Measurements from ENCODE around the gene SHROOM4. TPM values are rescaled to one million over a fixed set of nuclear protein-coding genes. Genes with fewer than 3 reads are reported as not detected.

Gene SHROOM4
- total RNA-seq, 1 donor from 2014 or later = 5.5 TPM

DNA sequence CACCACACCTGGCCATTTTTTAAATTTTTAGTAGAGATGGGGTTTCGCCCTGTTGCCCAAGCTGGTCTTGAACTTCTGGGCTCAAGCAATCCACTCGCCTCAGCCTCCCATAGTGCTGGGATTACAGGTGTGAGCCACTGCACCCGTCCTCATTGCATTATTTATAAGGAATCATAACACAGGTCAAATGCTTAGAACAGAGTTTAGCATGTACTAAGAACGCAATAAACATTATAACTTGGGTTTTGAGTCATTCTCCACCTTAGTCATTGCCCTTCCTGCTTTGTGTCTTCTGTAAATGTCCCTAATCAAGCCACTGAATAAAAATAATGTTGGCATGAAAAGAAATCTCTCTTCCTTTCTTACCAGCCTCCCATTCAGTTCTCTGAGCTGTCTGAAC is 38.5 kb upstream of the SHROOM4 start:
- no peak for DNase-seq (ENCODE audit: low spot score)
- peaks cover 11% of the 10 kb centered on the region for H3K9me3 Mint-ChIP-seq (ENCODE audit: low read depth)

DNA sequence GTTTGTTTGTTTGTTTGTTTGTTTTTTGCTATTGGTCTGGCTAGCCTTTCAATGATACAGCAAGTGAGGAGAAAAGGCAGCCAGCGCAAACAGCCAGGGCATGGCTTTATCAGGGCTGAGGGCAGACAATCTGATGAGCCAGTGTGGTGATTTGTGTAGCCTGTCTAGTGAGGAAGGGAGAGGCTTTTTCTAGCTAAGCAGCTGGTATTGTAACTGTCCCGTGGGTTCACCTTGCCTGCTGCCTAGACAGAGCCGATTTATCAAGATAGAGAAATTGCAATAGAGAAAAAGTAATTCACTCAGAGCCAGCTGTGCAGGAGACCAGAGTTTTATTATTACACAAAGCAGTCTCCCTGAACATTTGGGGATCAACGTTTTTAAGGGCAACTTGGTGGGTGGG is 28.2 kb upstream of the SHROOM4 start:
- TF ChIP-seq, protein P1, sequence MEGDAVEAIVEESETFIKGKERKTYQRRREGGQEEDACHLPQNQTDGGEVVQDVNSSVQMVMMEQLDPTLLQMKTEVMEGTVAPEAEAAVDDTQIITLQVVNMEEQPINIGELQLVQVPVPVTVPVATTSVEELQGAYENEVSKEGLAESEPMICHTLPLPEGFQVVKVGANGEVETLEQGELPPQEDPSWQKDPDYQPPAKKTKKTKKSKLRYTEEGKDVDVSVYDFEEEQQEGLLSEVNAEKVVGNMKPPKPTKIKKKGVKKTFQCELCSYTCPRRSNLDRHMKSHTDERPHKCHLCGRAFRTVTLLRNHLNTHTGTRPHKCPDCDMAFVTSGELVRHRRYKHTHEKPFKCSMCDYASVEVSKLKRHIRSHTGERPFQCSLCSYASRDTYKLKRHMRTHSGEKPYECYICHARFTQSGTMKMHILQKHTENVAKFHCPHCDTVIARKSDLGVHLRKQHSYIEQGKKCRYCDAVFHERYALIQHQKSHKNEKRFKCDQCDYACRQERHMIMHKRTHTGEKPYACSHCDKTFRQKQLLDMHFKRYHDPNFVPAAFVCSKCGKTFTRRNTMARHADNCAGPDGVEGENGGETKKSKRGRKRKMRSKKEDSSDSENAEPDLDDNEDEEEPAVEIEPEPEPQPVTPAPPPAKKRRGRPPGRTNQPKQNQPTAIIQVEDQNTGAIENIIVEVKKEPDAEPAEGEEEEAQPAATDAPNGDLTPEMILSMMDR (IDR thresholded peaks at IDR 0.05) = no peak
- Mint-ChIP-seq H3K27me3 (ENCODE audit: low read depth) (no peaks in the 10 kb centered on the region), H3K9me3 (ENCODE audit: low read depth) (no peaks in the 10 kb centered on the region), H3K27ac (ENCODE audit: unreplicated experiment) (no peak overlapping the region), H3K36me3 (ENCODE audit: low read depth) (no peaks in the 10 kb centered on the region), H3K4me3 (ENCODE audit: unreplicated experiment) (no peak overlapping the region), H3K4me1 (ENCODE audit: low read depth) (peaks cover 3% of the 10 kb centered on the region)
- DNase-seq (ENCODE audit: low spot score) = no peak

More for the DNA sequence above, 38.5 kb upstream of the SHROOM4 start:
- Mint-ChIP-seq H3K27ac (ENCODE audit: unreplicated experiment) (no peak overlapping the region), H3K36me3 (ENCODE audit: low read depth) (no peaks in the 10 kb centered on the region), H3K27me3 (ENCODE audit: low read depth) (peaks cover 2% of the 10 kb centered on the region), H3K4me3 (ENCODE audit: unreplicated experiment) (no peak overlapping the region), H3K4me1 (ENCODE audit: low read depth) (no peaks in the 10 kb centered on the region)
- TF ChIP-seq, protein P1 (IDR thresholded peaks at IDR 0.05) = no peak

DNA sequence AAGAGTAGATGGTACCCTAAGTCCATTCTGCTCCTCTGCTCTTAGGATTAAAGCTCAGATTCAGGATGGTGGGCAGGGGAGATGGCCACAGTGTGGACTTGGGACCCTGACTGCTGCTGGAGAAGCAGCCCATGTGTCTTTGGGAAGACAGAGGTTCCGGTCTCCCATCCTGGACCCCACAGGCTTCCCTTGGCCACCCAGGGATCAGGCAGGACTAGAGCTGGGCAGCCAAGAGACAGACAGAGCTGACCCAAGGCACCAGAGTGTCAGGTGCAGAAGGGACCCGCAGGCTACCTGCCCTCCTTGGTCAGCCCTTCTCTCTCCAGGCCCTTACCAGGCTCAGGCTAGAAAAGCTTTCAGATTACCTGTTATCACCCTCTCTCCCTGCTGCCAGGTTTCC is 25.7 kb upstream of the SHROOM4 start:
- no peak for DNase-seq (ENCODE audit: low spot score)
- H3K27me3 Mint-ChIP-seq (ENCODE audit: low read depth) = no peaks in the 10 kb centered on the region
- H3K9me3 Mint-ChIP-seq (ENCODE audit: low read depth) = peaks cover 3% of the 10 kb centered on the region
- H3K4me1 Mint-ChIP-seq (ENCODE audit: low read depth) = peaks cover 3% of the 10 kb centered on the region
- H3K27ac Mint-ChIP-seq (ENCODE audit: unreplicated experiment) = no peak overlapping the region
- H3K4me3 Mint-ChIP-seq (ENCODE audit: unreplicated experiment) = no peak overlapping the region
- no peaks in the 10 kb centered on the region for H3K36me3 Mint-ChIP-seq (ENCODE audit: low read depth)
- TF ChIP-seq, protein P1 (IDR thresholded peaks at IDR 0.05) = no peak

DNA sequence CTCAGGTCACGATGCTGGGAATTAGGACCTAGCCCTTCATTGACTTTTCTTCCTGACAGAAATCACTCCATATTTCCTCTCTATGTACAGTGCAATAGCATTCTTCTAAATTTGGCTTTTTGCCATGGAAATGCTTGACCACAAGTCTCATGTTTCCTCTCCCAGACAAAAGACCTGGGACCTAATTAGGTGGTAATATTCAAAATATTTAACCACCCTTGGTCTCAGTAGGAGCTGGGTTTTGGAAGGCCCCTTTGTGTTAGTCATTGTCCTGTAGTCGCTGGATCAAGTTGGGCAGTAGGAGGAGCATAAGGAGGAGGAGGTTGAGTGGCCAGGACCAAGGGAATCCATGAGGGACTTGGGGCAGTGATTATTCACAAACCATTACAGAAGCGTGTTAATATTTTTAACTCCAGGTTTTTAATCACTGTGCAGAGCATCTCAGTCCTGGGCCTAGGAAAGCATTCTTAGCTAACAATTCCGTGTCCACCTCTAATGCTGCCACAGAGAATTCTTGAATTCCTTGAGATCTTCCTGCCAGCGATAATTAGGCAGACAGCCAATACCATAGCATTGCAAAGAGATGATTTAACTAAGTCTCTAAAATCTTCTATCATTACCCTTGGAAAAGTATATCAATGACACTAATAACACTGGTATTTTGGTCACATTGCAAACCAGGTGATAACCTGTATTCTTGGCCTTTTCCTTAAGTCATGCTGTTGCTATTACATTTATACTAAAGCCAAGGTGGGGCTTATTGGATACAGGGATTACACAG is 25.0 kb upstream of the SHROOM4 start:
- DNase-seq (ENCODE audit: low spot score) = no peak
- H3K27ac Mint-ChIP-seq (ENCODE audit: unreplicated experiment) = no peak overlapping the region

DNA sequence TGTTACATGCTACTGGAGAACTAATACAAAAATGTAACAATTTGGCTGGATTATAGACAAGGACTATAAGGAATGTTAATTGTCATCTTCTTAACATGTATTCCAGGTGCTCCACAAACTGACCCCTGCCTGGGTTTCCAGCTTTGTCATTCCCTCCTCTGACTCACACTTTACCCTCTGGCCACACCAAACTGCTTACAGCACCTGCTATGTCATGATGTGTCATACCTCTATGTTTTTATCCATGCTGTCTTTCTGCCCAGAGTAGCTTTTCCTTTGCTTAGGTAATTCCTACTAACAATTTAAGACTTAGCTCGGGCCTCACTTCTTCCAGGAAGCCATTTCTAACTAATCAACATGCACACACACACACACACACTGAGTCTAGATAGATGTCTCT is 14.0 kb upstream of the SHROOM4 start:
- no peak for DNase-seq (ENCODE audit: low spot score)
- TF ChIP-seq, protein P1 (IDR thresholded peaks at IDR 0.05) = no peak
- Mint-ChIP-seq H3K4me1 (ENCODE audit: low read depth) (no peaks in the 10 kb centered on the region), H3K27me3 (ENCODE audit: low read depth) (no peaks in the 10 kb centered on the region), H3K4me3 (ENCODE audit: unreplicated experiment) (no peak overlapping the region), H3K9me3 (ENCODE audit: low read depth) (peaks cover 4% of the 10 kb centered on the region), H3K27ac (ENCODE audit: unreplicated experiment) (no peak overlapping the region), H3K36me3 (ENCODE audit: low read depth) (no peaks in the 10 kb centered on the region)

More for the DNA sequence above, 25.0 kb upstream of the SHROOM4 start:
- no peak overlapping the region for H3K4me3 Mint-ChIP-seq (ENCODE audit: unreplicated experiment)
- TF ChIP-seq, protein P1 (IDR thresholded peaks at IDR 0.05) = no peak
- no peaks in the 10 kb centered on the region for H3K36me3 Mint-ChIP-seq (ENCODE audit: low read depth)
- peaks cover 3% of the 10 kb centered on the region for H3K9me3 Mint-ChIP-seq (ENCODE audit: low read depth)
- H3K4me1 Mint-ChIP-seq (ENCODE audit: low read depth) = peaks cover 3% of the 10 kb centered on the region
- no peaks in the 10 kb centered on the region for H3K27me3 Mint-ChIP-seq (ENCODE audit: low read depth)

All from chondrocyte (in vitro differentiated cells).